ENCODE results near the gene CDH13.

Gene CDH13

GRCh38 chr16:83110269-83110668 lies 483.5 kb downstream of the CDH13 start:
- ChIA-PET POLR2A (no interaction called here), CTCF (interaction anchor here (0.7 kb wide), 1 partner anchor 144 kb away, joined by 3 read pairs; no protein-coding TSS in a partner anchor)
- H3K4me1 ChIP-seq (ENCODE audit: control insufficient read depth, insufficient read depth, low read length) = no peaks in the 10 kb centered on the region
- H3K27ac ChIP-seq (ENCODE audit: extremely low read depth, low read depth, low read length) = no peak overlapping the region
- H3K36me3 ChIP-seq (ENCODE audit: control insufficient read depth in 2 of 2, insufficient read depth in 1 of 2, low read length in 2 of 2) = no peaks in the 10 kb centered on the region
- no peaks in the 10 kb centered on the region for H3K9me3 ChIP-seq (ENCODE audit: control insufficient read depth, insufficient read depth, low read depth, low read length)
- no peak overlapping the region for H3K4me3 ChIP-seq (ENCODE audit: low read depth, low read length)
- TF ChIP-seq ZSCAN30 (tag by site-specific recombination; IDR thresholded peaks at IDR 0.05) (no peak), ZBTB1 (tag by site-specific recombination; IDR thresholded peaks at IDR 0.05) (no peak), PRDM10 (tag by site-specific recombination; IDR thresholded peaks at IDR 0.05) (no peak), FEZF1 (tag by site-specific recombination; IDR thresholded peaks at IDR 0.05) (no peak), ZNF23 (tag by site-specific recombination; IDR thresholded peaks at IDR 0.05; ENCODE audit: borderline replicate concordance) (no peak), ZNF292 (tag by site-specific recombination; IDR thresholded peaks at IDR 0.05; ENCODE audit: borderline replicate concordance, low read depth) (no peak), ZFP41 (tag by site-specific recombination; IDR thresholded peaks at IDR 0.05; ENCODE audit: borderline replicate concordance) (no peak), SETDB1 (IDR thresholded peaks at IDR 0.05; ENCODE audit: insufficient read length, low read length) (no peak), ZSCAN16 (tag by site-specific recombination; IDR thresholded peaks at IDR 0.05) (no peak), MZF1 (tag by site-specific recombination; IDR thresholded peaks at IDR 0.05; ENCODE audit: borderline replicate concordance) (no peak)

- Histone ChIP-seq H3K4me3 (ENCODE audit: low read depth, low read length) (no peak overlapping the region), H3K4me1 (ENCODE audit: control insufficient read depth, insufficient read depth, low read length) (no peaks in the 10 kb centered on the region), H3K27ac (ENCODE audit: extremely low read depth, low read depth, low read length) (no peak overlapping the region), H3K9me3 (ENCODE audit: control insufficient read depth, insufficient read depth, low read depth, low read length) (no peaks in the 10 kb centered on the region), H3K36me3 (ENCODE audit: control insufficient read depth in 2 of 2, insufficient read depth in 1 of 2, low read length in 2 of 2) (no peaks in the 10 kb centered on the region)
- TF ChIP-seq ZFP41 (tag by site-specific recombination; IDR thresholded peaks at IDR 0.05; ENCODE audit: borderline replicate concordance) (no peak), GLIS1 (tag by site-specific recombination; IDR thresholded peaks at IDR 0.05) (no peak), CTCF (tag by site-specific recombination; IDR thresholded peaks at IDR 0.05) (no peak), HIC1 (tag by site-specific recombination; IDR thresholded peaks at IDR 0.05) (no peak), ZNF791 (tag by site-specific recombination; IDR thresholded peaks at IDR 0.05) (no peak), ZNF664 (tag by site-specific recombination; IDR thresholded peaks at IDR 0.05) (no peak), ZNF157 (tag by site-specific recombination; IDR thresholded peaks at IDR 0.05) (no peak)
- TF ChIP-seq, protein P1, sequence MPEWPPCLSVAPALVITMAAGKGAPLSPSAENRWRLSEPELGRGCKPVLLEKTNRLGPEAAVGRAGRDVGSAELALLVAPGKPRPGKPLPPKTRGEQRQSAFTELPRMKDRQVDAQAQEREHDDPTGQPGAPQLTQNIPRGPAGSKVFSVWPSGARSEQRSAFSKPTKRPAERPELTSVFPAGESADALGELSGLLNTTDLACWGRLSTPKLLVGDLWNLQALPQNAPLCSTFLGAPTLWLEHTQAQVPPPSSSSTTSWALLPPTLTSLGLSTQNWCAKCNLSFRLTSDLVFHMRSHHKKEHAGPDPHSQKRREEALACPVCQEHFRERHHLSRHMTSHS (tag by site-specific recombination; IDR thresholded peaks at IDR 0.05) = no peak
- TF ChIP-seq, protein P2, sequence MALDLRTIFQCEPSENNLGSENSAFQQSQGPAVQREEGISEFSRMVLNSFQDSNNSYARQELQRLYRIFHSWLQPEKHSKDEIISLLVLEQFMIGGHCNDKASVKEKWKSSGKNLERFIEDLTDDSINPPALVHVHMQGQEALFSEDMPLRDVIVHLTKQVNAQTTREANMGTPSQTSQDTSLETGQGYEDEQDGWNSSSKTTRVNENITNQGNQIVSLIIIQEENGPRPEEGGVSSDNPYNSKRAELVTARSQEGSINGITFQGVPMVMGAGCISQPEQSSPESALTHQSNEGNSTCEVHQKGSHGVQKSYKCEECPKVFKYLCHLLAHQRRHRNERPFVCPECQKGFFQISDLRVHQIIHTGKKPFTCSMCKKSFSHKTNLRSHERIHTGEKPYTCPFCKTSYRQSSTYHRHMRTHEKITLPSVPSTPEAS (tag by site-specific recombination; IDR thresholded peaks at IDR 0.05) = no peak
- CTCF ChIA-PET = interaction anchor here (0.6 to 1.7 kb wide), 21 partner anchors 11 to 759 kb away, joined by 3 to 12 read pairs (median 3); no protein-coding TSS in a partner anchor
- POLR2A ChIA-PET = interaction anchor here (0.6 kb wide), 1 partner anchor 243 kb away, joined by 4 read pairs; no protein-coding TSS in a partner anchor
Measured at GRCh38 chr16:83113317-83113716, 486.5 kb downstream of the CDH13 start.

Data from HEK293 (cell line).